Daoy (cell line): ENCODE results near the gene ZSWIM1. TPM values are rescaled to one million over a fixed set of nuclear protein-coding genes. Genes with fewer than 3 reads are reported as not detected.
"Not testable (repeated sequence)": the region's sequence is repeated elsewhere in the genome, so short reads cannot be mapped to it uniquely, and the experiment has no call there.

Source experiments
- DNase-seq: peaks from one replicate; pipeline ENCODE4 v3.0.0-alpha.2; 2015; ENCODE audit warnings: low read depth
- total RNA-seq: library from RNA; depleted of rRNA; stranded (reverse); fragments of >200 nt; shearing (Covaris generic); gene quantifications from 2 replicates; pipeline ENCODE4 v1.2.3, GENCODE V29; 2014; rRNA removed

ZSWIM1 gene
- total RNA-seq, 1 experiment from 2014 or later: 5.9 TPM

- no peak for DNase-seq
Measured at GRCh38 chr20:45927071-45927878, 46.2 kb downstream of the ZSWIM1 start.

- not testable (repeated sequence) for DNase-seq
Measured at GRCh38 chr20:45931680-45932079, 50.7 kb downstream of the ZSWIM1 start.

GRCh38 chr20:45933266-45934045 is 52.4 kb downstream of the ZSWIM1 start:
- peak; percentile 75 for DNase-seq

- peak; percentile 44 for DNase-seq
Measured at GRCh38 chr20:45934046-45934585, 53.1 kb downstream of the ZSWIM1 start.

Other genes starting within 250 kb of the ZSWIM1 start
- not detected in 2 replicates for gene WFDC9, start 249.9 kb upstream of the ZSWIM1 start, total RNA-seq
- not detected in 2 replicates for gene WFDC11, start 211.0 kb upstream of the ZSWIM1 start, total RNA-seq
- not detected in 2 replicates for gene WFDC13, start 179.2 kb upstream of the ZSWIM1 start, total RNA-seq
- gene WFDC10B, start 176.2 kb upstream of the ZSWIM1 start, total RNA-seq: not detected in 2 replicates
- gene SPINT4, start 158.9 kb upstream of the ZSWIM1 start, total RNA-seq: not detected in 2 replicates
- gene WFDC3, start 89.3 kb upstream of the ZSWIM1 start, total RNA-seq: 2.3 TPM in 1 of 2 replicates, not detected in the other
- gene DNTTIP1, start 89.3 kb upstream of the ZSWIM1 start, total RNA-seq: 26.6 and 35.5 TPM in 2 replicates
- gene UBE2C, start 68.6 kb upstream of the ZSWIM1 start, total RNA-seq: 167 and 200 TPM in 2 replicates
- not detected in 2 replicates for gene TNNC2, start 53.9 kb upstream of the ZSWIM1 start, total RNA-seq
- gene SNX21, start 47.4 kb upstream of the ZSWIM1 start, total RNA-seq: 21.2 and 28.2 TPM in 2 replicates
- 35.7 and 46.8 TPM in 2 replicates for gene ACOT8, start 23.8 kb upstream of the ZSWIM1 start, total RNA-seq
- gene ZSWIM3, start 23.6 kb upstream of the ZSWIM1 start, total RNA-seq: 3.7 and 3.9 TPM in 2 replicates
- gene SPATA25, start 6.4 kb downstream of the ZSWIM1 start, total RNA-seq: not detected in 2 replicates
- gene NEURL2, start 10.0 kb downstream of the ZSWIM1 start, total RNA-seq: 0.42 and 2.3 TPM in 2 replicates
- gene CTSA, start 10.1 kb downstream of the ZSWIM1 start, total RNA-seq: 25.4 and 34.7 TPM in 2 replicates
- 0.30 and 0.80 TPM in 2 replicates for gene PLTP, start 30.9 kb downstream of the ZSWIM1 start, total RNA-seq
- gene PCIF1, start 53.5 kb downstream of the ZSWIM1 start, total RNA-seq: 2.7 and 3.6 TPM in 2 replicates
- gene ZNF335, start 91.0 kb downstream of the ZSWIM1 start, total RNA-seq: 9.5 and 12.1 TPM in 2 replicates
- 2.8 and 6.8 TPM in 2 replicates for gene MMP9, start 127.7 kb downstream of the ZSWIM1 start, total RNA-seq
- 0.54 TPM in 1 of 2 replicates, not detected in the other for gene SLC12A5, start 148.0 kb downstream of the ZSWIM1 start, total RNA-seq
- 25.3 and 28.0 TPM in 2 replicates for gene NCOA5, start 208.7 kb downstream of the ZSWIM1 start, total RNA-seq
- gene CD40, start 237.1 kb downstream of the ZSWIM1 start, total RNA-seq: 0.06 TPM in 1 of 2 replicates, not detected in the other